Activated naive CD8-positive, alpha-beta T cell treated with anti-CD3 and anti-CD28 coated beads for 36 hours (primary cell): Measurements from ENCODE around the gene TRMT10C. TPM values are rescaled to one million over a fixed set of nuclear protein-coding genes. Genes with fewer than 3 reads are reported as not detected.

ENCODE experiments used
- DNase-seq: peaks from one replicate; pipeline ENCODE4 v3.0.0; 2021
- H3K27ac Mint-ChIP-seq: one replicate; pipeline ENCODE4 v1.8.0; 2022; ENCODE audit warnings: mild to moderate bottlenecking, moderate library complexity, mixed read lengths
- H3K27me3 Mint-ChIP-seq: one replicate; pipeline ENCODE4 v1.8.0; 2022; ENCODE audit warnings: mild to moderate bottlenecking, mixed read lengths
- H3K36me3 Mint-ChIP-seq: one replicate; pipeline ENCODE4 v1.8.0; 2021; ENCODE audit warnings: mild to moderate bottlenecking, mixed read lengths
- H3K4me1 Mint-ChIP-seq: one replicate; pipeline ENCODE4 v1.8.0; 2021; ENCODE audit warnings: mixed read lengths
- H3K4me3 Mint-ChIP-seq: one replicate; pipeline ENCODE4 v1.8.0; 2022; ENCODE audit warnings: mild to moderate bottlenecking, moderate library complexity, mixed read lengths
- H3K9me3 Mint-ChIP-seq: one replicate; pipeline ENCODE4 v1.8.0; 2022; ENCODE audit warnings: mixed read lengths
- total RNA-seq, 2 experiments: library from RNA; stranded (reverse); gene quantifications; one replicate each; pipeline ENCODE4 v1.2.3, GENCODE V29; 2021

Gene TRMT10C
- total RNA-seq, result 10 to 100 TPM; 78.0 to 85.3 TPM

DNA sequence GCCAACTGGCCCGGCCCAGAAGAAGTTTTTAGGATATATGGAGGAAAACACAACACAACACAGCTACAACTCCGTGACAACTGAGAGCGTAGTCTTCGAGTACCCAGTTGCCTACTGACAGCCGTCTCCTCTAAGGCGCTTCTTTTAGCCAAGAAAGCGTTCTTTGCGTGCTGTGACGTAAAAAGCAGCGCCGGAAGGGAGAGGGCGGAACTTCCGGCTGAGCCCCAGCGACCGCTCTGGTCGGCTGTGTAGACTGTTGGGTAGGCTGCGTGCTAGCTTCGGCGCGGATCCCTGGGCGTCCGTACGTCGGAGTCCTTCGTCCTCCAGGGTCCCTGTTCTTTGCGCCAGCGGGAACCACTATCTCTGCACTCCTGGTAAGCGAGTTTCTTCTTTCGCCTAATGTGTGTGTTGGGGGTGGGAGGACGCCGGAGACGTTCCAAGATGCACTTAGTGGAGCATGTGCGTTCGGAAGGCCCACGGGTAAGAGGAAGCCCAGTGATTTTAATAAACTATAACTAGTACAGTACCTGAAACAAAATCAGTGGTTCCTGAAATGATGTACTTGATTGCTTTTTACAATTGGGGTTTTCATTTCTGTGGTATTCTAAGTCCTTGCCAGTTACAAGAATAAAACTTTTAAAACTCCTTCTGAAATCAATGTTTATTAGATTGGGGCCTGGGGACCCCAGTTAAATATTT, at the start of gene TRMT10C:
TRMT10C (plus strand) TSS at position 239 of the 699 bp plus-strand sequence. CDS start 2,914 bp downstream, outside the sequence.
- H3K4me1 Mint-ChIP-seq, result peaks cover 30% of the 10 kb centered on the region
- peak within 1 kb of the TSS; percentile 91 for H3K4me3 Mint-ChIP-seq

DNA sequence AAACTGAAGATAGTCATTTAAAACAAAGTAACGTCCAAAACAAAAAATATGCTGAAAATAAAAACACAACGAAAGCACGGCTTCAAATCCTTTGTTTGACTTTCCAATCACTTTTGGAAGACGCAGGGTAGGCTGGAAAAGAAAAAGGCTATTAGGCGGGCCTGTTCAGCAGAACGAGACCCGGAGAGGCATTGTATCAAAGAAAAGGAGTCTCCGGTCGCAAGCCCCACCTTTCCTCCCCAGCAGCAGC, 49.3 kb upstream of the TRMT10C start:
- peak overlapping the region; percentile 96 for H3K27ac Mint-ChIP-seq
- peaks cover 10% of the 10 kb centered on the region for H3K36me3 Mint-ChIP-seq
- H3K4me1 Mint-ChIP-seq, result peaks cover 41% of the 10 kb centered on the region
- peaks cover 1% of the 10 kb centered on the region for H3K9me3 Mint-ChIP-seq
- H3K4me3 Mint-ChIP-seq, result peak overlapping the region; percentile 98
- no peak for DNase-seq
- no peaks in the 10 kb centered on the region for H3K27me3 Mint-ChIP-seq

More for the DNA sequence above, at the start of gene TRMT10C:
- Mint-ChIP-seq H3K27ac (peak within 1 kb of the TSS; percentile 97), H3K36me3 (peaks cover 46% of the 10 kb centered on the region), H3K9me3 (peaks cover 5% of the 10 kb centered on the region), H3K27me3 (peaks cover 8% of the 10 kb centered on the region)
- peak; percentile 90 for DNase-seq

DNA sequence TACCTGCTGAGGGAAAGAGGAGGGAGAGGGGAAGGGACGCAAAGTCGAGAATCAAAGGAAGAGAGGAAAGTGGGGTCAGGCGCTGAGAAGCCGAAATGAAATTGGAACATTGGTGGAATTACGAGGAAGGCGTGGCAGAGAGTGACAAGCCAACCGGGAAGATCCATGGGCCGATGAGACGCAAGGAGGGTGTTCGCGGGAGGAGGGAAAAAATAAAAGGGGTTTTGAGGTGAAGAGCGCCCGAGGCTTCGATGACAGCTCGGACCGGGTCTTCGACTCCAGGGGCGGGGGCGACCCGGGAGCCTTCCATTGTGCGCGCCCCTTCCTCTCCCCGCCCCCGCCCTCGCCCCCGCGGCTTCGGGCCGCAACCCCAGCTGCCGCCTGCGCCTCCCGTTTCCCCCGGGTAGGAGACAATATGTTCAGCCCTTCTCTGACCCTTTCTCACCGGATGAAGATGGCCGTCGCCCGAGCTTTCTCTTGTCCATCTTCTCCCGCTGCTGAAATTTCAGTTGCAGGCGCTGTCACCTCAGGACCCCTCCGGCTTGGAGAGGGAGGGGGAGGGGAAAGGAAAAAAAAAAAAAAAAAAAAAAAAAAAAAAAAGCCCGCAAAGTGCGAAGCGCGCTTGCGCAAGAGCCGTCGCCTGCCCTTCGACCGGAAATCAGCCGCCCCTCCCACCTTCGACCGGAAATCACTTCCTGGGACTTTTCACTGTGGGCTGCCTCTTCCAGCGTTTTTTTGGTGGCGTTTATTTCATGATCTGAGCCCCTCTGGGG, 48.8 kb upstream of the TRMT10C start, which contains the start of gene SENP7:
SENP7 (minus strand) TSS at position 567 of the 773 bp plus-strand sequence; CDS start at position 485, 82 bp downstream.
- peak within 1 kb of the TSS; percentile 96 for H3K27ac Mint-ChIP-seq
- peaks cover 1% of the 10 kb centered on the region for H3K9me3 Mint-ChIP-seq
- peak; percentile 76 for DNase-seq
- no peaks in the 10 kb centered on the region for H3K27me3 Mint-ChIP-seq
- peaks cover 42% of the 10 kb centered on the region for H3K4me1 Mint-ChIP-seq
- H3K4me3 Mint-ChIP-seq, result peak within 1 kb of the TSS; percentile 98
- peaks cover 9% of the 10 kb centered on the region for H3K36me3 Mint-ChIP-seq

DNA sequence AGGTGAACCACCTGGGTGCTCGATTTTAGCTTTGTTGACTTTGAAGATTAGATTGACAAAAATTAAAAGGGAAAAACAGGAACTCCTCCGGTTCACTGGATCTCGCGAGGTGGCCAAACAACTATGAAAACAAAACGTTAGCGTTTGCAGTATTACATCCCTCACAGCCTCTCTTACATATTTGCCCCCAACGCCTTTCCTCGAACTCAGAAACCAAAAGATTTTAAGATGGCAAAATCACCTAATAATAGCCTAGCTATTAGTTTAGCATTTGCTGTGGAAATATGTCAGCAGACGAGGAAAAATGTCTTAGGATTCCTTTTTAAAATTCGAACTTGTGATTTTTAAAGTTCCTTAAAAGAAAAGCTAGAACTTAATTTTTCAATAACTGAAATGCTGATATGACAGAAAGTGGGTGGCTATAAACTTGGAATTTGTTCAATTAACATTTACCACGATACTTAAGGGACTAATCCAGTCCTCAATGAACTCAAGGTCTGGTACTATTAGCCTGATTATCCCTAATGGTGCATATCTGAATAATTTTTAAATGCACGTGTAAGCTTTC, 48.2 kb upstream of the TRMT10C start:
- H3K9me3 Mint-ChIP-seq, result no peaks in the 10 kb centered on the region
- peaks cover 45% of the 10 kb centered on the region for H3K4me1 Mint-ChIP-seq
- H3K4me3 Mint-ChIP-seq, result peak overlapping the region; percentile 98

DNA sequence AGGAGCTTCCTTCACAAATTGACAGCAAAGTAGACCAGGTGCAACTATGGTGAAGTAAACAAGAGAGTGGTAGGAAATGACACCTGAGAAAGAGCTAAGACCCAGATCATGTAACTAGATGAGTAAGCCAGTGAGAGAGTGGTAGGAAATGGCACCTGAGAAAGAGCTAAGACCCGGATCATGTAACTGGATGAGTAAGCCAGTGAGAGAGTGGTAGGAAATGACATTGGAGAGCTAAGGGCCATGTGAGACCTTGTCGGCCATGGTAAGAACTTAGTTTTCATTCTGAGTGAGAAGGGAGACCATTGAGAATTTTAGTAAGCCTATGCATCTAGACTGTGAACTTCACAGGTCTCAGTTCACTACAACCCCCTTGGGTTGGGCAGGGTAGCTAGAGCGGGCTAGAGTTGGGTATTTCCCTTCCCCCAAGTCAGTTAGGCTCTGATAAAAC, 43.2 kb upstream of the TRMT10C start:
- Mint-ChIP-seq H3K4me3 (peak overlapping the region; percentile 54), H3K36me3 (peaks cover 13% of the 10 kb centered on the region), H3K27me3 (no peaks in the 10 kb centered on the region), H3K9me3 (no peaks in the 10 kb centered on the region), H3K27ac (peak overlapping the region; percentile 93), H3K4me1 (peaks cover 48% of the 10 kb centered on the region)
- DNase-seq, result peak; percentile 44

More for the DNA sequence above, 48.2 kb upstream of the TRMT10C start:
- H3K36me3 Mint-ChIP-seq, result peaks cover 6% of the 10 kb centered on the region
- H3K27ac Mint-ChIP-seq, result peak overlapping the region; percentile 96
- no peak for DNase-seq
- no peaks in the 10 kb centered on the region for H3K27me3 Mint-ChIP-seq

DNA sequence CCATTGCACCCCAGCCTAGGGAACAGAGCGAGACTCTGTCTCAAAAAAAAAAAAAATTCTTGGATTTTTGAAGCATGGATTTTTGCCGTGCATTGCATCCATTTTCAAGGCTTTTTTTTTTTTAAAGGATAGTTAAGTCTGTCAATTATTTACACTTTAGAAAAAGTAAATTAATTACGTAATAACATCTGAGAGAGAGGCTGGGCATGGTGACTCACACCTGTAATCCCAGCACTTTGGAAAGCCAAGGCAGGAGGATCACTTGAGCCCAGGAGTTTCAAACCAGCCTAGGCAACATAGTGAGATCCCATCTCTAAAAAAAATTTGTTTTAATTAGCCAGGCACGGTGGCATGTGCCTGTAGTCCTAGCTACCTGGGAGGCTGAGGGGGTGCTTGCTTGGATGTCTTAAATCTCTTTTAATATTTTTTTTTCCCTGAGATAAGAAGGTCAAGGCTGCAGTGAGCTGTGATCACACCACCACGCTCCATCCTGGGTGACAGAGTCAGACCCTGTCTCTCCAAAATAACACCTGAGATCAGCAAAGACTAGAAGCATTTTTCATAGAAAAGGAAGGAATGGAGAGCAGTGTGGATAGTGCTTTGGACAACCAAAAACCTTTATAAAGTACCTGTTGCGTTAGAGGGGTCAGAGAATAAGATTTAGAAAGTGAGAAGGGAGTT, 41.8 kb upstream of the TRMT10C start:
- Mint-ChIP-seq H3K4me3 (peak overlapping the region; percentile 50), H3K36me3 (peaks cover 13% of the 10 kb centered on the region), H3K27me3 (no peaks in the 10 kb centered on the region), H3K27ac (peak overlapping the region; percentile 88), H3K9me3 (no peaks in the 10 kb centered on the region), H3K4me1 (peaks cover 42% of the 10 kb centered on the region)
- DNase-seq, result no peak

DNA sequence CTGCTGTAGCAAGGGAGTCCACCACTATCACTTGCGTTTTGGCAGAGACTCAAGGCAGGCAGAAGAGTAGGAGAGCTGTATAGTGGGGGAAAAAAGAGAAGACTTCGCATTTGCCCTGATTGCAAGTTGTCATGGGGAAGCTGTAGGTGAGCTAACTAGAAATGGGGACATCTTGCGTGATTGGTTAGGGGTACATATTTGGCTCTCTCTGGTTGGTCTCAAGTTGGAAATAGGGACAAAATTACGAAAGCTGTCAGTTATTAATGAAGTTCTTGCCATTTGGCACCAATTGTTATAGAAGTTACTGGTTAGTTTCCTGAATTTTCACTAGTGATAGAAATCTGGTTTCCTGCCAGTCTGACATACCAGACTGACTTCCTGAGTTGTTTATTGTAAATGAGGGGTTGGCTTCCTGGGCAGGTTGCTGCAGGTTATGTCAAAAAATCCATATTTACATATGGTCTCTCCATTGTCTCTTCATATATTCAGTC, 40.4 kb upstream of the TRMT10C start:
- H3K4me3 Mint-ChIP-seq, result peak overlapping the region; percentile 65

DNA sequence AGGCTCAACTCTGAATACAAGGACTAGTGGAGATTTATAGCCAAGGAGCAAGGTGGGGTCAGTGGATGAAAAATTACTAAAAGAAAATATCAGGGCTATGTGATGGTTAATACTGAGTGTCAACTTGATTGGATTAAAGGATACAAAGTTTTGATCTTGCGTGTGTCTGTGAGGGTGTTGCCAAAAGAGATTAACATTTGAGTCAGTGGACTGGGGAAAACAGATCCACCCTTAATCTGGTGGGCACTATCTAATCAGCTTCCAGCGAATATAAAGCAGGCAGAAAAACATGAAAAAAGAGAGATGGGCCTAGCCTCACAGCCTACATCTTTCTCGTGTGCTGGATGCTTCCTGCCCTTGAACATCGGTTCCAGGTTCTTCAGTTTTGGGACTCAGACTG, 34.2 kb upstream of the TRMT10C start:
- no peaks in the 10 kb centered on the region for H3K27me3 Mint-ChIP-seq
- no peak overlapping the region for H3K27ac Mint-ChIP-seq
- peaks cover 5% of the 10 kb centered on the region for H3K9me3 Mint-ChIP-seq
- H3K36me3 Mint-ChIP-seq, result peaks cover 5% of the 10 kb centered on the region
- peaks cover 27% of the 10 kb centered on the region for H3K4me1 Mint-ChIP-seq
- H3K4me3 Mint-ChIP-seq, result no peak overlapping the region
- DNase-seq, result no peak

More for the DNA sequence above, 40.4 kb upstream of the TRMT10C start:
- Mint-ChIP-seq H3K27me3 (no peaks in the 10 kb centered on the region), H3K27ac (peak overlapping the region; percentile 88), H3K4me1 (peaks cover 42% of the 10 kb centered on the region), H3K36me3 (peaks cover 13% of the 10 kb centered on the region), H3K9me3 (no peaks in the 10 kb centered on the region)
- DNase-seq, result no peak

DNA sequence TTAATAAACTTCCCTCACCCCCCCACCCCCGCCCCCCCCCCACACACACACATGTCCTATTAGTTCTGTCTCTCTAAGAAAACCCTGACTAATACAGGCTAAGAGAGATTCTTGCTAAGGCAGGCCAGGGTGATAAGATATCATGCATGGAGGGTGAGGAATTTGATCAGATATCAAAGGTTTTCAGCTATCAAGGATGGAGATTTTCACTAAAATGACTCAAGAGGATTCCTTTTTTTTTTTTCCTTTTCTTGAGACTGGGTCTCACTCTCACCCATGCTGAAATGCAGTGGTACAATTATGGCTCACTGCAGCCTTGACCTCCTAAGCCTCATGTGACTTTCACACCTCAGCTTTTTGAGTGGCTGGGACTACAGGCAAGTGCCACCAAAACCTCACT, 33.8 kb upstream of the TRMT10C start:
- peaks cover 5% of the 10 kb centered on the region for H3K9me3 Mint-ChIP-seq
- peaks cover 28% of the 10 kb centered on the region for H3K4me1 Mint-ChIP-seq
- H3K27me3 Mint-ChIP-seq, result no peaks in the 10 kb centered on the region
- H3K4me3 Mint-ChIP-seq, result no peak overlapping the region
- no peak for DNase-seq
- H3K36me3 Mint-ChIP-seq, result peaks cover 5% of the 10 kb centered on the region
- no peak overlapping the region for H3K27ac Mint-ChIP-seq

DNA sequence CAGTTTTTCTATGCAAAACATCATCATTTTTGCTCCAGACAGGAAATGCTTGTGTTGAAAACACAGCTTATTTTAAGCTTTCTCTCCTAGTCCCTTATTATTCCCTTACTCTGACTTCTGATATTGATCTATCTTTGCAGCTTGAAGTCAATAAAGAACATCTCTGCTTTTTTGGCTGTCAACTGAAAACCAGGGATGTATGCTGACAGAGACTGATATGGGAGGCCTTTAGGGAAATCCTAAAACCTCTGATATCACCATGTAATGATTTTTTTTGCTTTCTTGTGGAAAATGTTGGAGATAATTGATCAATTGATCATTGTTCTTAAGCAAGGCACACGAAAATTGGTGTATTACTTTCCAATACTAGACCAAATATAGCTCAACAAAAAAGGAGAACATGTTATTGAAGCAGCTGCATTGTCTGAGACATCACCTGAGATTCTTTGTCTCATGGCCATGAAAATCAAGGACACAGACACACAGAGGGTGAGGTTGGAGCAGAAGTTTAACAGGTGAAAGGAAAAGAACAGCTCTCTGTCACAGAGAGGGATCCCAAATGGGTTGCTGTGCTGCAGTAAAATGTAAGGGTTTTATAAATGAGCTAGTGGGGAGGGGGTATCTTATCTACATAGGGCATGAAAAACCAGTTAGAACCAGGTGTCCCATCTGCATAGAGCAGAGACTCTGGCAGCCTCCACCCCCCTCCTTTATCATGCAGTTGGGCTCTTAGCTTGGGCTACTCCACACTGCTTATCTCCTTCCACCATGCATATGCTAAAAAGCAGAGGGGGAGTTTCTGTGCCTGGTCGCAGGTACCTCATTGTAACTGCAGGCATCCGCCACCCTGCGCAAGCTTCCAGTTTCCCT, 31.6 kb upstream of the TRMT10C start:
- Mint-ChIP-seq H3K4me3 (no peak overlapping the region), H3K9me3 (peaks cover 5% of the 10 kb centered on the region), H3K27me3 (no peaks in the 10 kb centered on the region), H3K27ac (peak overlapping the region; percentile 62), H3K4me1 (peaks cover 28% of the 10 kb centered on the region), H3K36me3 (peaks cover 5% of the 10 kb centered on the region)
- DNase-seq, result no peak

DNA sequence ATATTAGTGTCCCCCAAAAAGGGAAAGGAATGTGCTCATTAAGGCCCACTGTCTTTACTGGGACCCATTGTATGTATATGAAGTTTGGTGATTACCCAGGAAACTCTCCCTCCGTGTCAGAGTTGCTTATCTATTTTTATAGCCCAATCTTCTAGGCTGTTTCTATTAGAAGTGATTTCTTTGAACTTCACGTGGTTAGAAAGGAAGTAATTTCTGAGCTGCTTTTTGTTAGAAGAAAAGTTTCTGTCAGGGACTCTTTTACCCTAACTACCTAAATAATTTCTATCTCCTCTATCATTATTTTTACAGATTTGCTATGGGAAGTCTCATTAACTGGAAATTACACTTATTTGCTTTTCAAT, 31.0 kb upstream of the TRMT10C start:
- no peak for DNase-seq
- H3K36me3 Mint-ChIP-seq, result peaks cover 5% of the 10 kb centered on the region
- peaks cover 28% of the 10 kb centered on the region for H3K4me1 Mint-ChIP-seq
- H3K9me3 Mint-ChIP-seq, result peaks cover 5% of the 10 kb centered on the region
- peak overlapping the region; percentile 62 for H3K27ac Mint-ChIP-seq
- no peaks in the 10 kb centered on the region for H3K27me3 Mint-ChIP-seq
- H3K4me3 Mint-ChIP-seq, result no peak overlapping the region

DNA sequence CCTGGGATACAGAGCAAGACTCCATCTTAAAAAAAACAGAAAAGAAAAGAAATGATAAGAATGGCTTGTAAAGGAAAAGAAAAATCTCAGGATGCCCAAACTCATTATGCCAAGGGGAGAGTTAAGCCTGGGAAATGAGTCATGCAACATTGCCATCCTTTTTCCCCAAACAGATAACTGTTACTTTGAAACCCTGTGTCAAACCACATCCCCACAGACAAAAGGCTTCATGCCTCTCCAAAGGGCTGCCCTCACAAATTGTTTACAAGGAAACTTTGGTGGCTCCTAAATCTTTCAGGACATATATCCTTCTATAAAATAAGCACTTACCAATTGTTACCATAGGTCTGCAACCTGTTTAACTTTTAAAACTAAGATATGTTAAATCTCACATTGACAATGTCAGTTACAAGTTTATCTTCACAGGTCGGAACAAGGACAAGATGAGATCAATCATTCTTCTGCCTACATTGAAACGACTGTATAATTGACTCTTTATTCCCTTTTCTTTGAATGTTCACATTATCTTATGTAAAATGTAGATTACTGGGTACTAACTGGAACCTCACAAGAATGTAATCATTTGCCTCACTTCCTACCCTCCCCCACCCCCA, 30.1 kb upstream of the TRMT10C start:
- no peak for DNase-seq
- Mint-ChIP-seq H3K36me3 (peaks cover 5% of the 10 kb centered on the region), H3K4me3 (no peak overlapping the region), H3K9me3 (peaks cover 5% of the 10 kb centered on the region), H3K27me3 (no peaks in the 10 kb centered on the region), H3K27ac (peak overlapping the region; percentile 62), H3K4me1 (peaks cover 28% of the 10 kb centered on the region)

DNA sequence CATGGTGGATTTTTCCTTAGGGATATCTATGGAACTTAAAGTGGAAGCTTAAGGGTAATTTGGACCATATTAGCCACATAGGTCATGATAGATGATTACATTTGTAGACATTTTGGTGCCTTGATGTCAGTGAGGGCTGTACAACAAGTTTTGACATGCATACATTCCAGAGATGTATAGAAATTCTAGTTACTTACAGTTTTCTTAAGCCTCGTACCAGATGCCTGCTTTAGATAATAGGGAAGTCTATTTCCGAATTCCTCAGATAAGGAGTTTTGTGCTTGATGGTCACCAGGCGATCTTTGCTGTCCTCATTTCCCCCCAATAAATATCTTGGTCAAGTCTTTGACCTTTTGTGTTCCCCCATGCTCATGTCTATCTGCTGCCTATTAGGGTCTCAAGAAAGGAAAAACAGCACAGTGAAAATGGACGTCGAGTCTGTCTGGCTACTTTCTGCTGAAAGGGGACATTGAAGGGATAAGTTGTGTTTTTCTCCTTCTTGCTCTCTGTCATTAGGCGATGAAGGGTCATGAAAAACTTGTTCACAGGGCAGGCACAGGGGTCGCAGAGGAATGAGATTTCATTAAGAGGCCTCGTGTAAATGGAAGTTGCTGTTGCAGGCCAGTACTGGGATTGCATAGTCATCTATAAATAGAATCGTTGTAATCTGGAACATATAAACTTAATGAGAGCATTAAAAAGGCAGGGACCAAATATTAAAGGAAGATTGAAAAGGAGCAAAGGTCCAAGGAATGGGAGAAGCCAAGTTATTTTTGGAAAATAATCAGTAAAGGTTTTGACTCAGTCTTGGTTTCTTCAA, 28.7 kb upstream of the TRMT10C start:
- Mint-ChIP-seq H3K36me3 (peaks cover 5% of the 10 kb centered on the region), H3K27me3 (no peaks in the 10 kb centered on the region), H3K4me3 (no peak overlapping the region), H3K4me1 (peaks cover 28% of the 10 kb centered on the region), H3K9me3 (peaks cover 5% of the 10 kb centered on the region), H3K27ac (no peak overlapping the region)
- DNase-seq, result no peak
